Islet precursor cell (in vitro differentiated cells): ENCODE measurements around the gene ZFYVE16.

Source experiments
- DNase-seq: peaks from one replicate; pipeline ENCODE4 v3.0.0-alpha.2; 2018

Gene ZFYVE16

DNA sequence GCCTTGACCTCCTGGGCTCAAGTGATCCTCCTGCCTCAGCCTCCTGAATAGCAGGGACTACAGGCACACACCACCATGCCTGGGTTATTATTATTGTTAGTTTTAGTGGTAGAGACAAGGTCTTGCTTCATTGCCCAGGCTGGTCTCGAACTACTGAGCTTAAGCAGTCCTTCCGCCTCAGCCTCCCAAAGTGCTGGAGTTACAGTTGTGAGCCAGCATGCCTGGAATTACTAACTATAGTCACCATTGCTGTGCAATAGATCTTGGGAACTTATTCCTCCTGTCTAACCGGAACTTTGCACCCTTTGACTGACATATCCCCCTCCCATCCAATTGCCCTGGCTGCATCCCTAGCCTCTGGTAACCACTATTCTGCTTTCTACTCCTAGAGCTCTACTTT is 83.4 kb downstream of the ZFYVE16 start:
- DNase-seq, result no peak

DNA sequence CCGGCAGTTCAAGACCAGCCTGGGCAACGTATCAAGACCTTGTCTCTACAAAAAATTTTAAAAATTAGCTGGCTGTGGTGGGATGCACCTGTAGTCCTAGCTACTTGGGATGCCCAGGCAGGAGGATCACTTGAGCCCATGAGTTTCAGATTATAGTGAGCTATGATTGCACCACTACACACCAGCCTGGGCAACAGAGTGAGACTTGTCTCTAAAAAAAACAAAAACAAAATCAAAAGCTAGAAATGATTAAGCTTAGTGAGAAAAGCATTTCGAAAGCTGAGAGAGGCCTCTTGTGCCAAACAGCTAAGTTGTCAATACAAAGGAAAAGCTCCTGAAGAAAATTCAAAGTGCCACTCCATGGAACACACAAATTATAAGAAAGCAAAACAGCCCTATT is 84.9 kb downstream of the ZFYVE16 start:
- no peak for DNase-seq

DNA sequence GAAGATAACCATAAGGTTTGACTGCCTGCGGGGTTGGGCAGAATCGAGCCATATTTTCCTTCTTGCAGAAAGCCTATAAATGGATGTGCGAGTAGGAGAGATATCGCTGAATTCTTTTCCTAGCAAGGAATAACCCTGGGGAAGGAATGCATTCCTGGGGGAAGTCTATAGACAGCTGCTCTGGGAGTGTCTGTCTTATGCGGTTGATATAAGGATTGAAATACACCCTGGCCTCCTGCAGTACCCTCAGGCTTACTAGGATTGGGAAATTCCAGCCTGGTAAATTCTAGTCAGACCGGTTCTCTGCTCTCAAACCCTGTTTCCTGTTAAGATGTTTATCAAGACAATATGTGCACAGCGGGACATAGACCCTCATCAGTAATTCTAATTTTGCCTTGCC is 85.6 kb downstream of the ZFYVE16 start:
- DNase-seq, result peak; percentile 55

DNA sequence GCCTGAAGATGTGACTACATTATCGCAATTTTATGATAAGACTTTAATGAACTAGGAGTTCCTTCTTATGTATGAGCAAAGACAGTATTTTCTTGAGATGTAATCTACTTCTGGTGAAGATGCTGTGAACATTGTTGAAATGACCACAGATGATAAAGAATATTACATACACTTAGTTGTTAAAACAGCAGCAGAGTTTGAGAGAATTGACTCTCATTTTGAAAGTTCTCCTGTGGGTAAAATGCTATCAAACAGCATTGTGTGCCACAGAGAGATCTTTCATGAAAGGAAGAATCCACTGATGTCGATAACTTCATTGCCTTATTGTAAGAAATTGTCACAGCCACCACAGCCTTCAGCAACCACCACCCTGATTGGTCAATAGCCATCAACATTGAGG is 88.0 kb downstream of the ZFYVE16 start:
- DNase-seq, result no peak

DNA sequence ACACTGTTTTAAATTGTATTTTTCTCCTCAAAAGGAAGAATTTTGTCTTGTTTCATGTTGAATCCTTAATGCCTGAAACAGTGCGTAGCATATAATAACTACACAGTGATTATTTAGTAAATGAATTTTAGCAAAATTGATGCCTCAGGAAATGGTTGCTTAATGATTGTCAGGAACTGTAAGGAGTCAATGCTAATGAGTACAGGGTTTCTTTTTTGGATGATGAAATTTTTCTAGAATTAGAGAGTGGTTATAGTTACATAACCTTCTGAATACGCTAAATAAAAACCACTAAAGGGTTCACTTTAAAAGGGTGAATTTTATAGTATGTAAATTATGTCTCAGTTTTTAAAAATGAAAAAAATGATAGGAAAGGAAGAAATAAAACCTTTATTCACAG is 94.9 kb downstream of the ZFYVE16 start:
- no peak for DNase-seq

DNA sequence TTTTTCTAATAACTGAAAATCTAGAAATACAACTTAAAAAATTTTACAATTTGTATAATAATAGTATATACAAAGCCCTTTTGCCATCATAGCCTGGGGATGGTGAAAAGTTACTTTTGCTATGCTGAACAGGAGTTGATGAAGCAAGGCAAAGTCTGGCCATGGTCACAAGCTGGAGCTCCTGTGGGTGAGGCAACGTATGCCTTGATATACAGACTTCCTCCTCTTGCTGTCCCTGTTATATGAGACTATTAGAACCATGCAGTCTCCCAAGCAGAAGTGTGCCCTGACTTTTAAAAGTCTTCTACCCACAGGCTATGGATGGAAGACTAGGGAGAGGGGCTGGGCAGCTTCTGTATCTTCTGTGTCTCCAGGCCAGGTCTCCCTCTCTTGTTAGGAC is 95.8 kb downstream of the ZFYVE16 start:
- no peak for DNase-seq

DNA sequence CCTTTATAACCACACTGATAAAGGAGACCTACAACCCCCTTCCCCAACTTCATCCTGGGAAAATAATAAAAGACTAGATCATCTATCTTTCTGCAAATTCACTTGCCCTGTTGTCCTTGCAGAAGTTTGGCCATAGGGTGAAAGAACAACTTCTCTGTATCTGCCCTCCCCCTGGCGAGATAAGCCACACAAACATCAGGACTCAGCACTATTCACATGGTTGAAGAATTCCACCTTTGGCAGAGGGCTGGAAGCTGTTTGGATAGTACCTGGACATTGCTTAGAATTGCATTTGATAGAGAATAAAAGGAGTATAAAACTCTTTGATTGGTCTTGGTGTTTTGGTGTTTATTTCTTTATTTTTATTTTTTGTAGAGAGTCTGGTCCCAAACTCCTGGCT is 97.0 kb downstream of the ZFYVE16 start:
- no peak for DNase-seq

DNA sequence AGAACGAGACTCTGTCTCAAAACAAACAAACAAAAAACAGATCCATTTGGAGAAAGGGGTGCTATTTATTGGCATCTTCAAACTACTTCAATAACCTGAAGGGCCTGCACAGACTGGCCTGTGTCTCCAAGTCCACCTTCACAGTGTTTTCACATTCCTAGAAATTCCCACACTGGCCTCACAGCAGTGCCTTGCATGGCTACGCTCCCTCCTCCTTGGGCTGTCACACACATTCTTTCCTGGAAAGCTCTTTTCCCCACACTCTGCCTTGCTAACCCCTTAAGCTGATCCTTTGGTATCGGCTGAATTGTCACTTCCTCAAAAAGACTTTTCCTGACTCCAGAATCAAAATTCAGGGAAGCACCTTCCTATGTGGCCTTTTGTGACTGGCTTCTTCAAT is 99.8 kb downstream of the ZFYVE16 start:
- DNase-seq, result peak; percentile 51

DNA sequence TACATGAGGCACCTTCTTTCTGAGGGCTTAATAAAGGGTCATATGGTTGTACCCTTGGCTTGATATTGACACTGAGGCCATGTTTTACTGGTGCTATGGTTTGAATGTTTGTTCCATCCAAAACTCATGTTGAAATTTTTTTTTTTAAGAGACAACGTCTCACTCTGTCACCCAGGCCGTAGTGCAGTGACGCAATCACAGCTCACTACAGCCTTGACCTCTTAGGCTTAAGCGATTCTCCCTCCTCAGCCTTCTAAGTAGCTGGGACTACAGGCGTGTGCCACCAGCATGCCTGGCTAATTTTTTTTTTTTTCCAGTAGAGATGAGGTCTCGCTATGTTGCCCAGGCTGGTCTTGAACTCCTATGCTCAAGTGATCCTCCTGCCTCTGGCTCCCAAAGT is 101.0 kb downstream of the ZFYVE16 start:
- DNase-seq, result no peak

DNA sequence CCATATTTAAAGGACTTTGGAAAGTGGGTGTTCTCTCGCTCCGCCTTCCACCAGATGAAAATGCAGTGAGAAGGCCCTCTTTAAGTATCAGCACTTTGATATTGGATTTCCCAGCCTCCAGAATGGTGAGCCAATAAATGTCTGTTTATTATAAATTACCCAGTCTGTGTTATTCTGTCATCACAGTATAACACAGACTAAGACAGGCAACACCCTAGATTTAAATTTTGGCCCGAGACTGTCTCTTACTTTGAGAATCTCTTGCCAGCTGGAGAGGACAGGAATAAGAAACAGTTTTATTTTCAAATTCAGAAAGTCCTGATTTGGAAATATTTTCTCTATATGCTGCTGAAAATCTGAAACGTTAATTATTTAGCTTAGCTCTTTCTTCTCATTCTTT is 101.5 kb downstream of the ZFYVE16 start:
- DNase-seq, result no peak

DNA sequence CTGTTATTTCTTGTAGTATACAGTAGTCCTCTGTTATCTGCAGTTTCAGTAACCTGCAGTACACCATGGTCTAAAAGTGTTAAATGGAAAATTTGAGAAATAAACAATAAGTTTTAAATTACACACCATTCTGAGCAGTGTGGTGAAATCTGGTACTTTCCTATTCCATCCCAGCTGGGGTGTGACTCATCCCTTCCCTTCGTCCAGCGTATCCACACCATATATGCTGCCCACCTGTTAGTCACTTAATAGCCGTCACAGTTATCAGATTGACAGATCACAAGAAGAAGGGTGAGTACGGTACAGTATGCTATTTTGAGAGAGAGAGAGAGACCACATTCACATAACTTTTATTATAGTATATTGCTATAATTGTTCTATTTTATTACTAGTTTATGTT is 109.0 kb downstream of the ZFYVE16 start:
- peak; percentile 53 for DNase-seq
